ENCODE measurements around the gene PAFAH2. TPM values are rescaled to one million over a fixed set of nuclear protein-coding genes. Genes with fewer than 3 reads are reported as not detected.

PAFAH2 gene
- total RNA-seq, 1 experiment from 2014 or later, result 8.5 TPM

DNA sequence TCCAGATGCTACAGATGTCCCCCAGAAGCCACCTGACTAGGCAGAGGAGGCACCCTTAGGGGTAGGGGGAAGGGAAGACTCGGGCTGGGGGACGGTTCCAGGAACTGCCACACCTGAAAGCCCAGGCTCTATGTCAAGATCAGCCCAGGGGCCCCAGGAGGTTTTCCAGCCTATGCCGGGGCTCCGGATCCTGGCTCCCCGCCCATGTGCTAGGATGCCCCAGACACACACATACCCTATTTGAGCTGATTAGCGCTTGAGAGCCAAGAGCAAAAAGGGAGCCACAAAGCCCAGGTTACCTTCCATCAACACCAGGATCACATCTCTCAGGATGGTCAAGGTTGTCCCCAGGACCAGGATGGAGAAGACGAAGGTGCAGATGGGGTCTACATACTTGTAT lies 43.5 kb upstream of the PAFAH2 start:
- H3K4me3 ChIP-seq (ENCODE audit: low read depth in 2 of 2, low read length in 2 of 2), result no peak overlapping the region
- ChIA-PET POLR2A (no interaction called here), CTCF (no interaction called here)
- H3K36me3 ChIP-seq (ENCODE audit: control insufficient read depth, insufficient read depth, low read length), result no peaks in the 10 kb centered on the region
- peaks cover 1% of the 10 kb centered on the region; the same call in 1 of the 2 replicates for H3K27me3 ChIP-seq (ENCODE audit: control insufficient read depth, insufficient read depth, low read length)
- ATAC-seq (no peak), DNase-seq (ENCODE audit: low read depth, low spot score) (no peak)
- H3K9me3 ChIP-seq (ENCODE audit: control insufficient read depth, insufficient read depth, low read depth, low read length), result no peaks in the 10 kb centered on the region
- peaks cover 8% of the 10 kb centered on the region for H3K4me1 ChIP-seq (ENCODE audit: control insufficient read depth, insufficient read depth, low read length)
- BruUV-seq (replicated peaks), result no TSS peak
- TF ChIP-seq, protein P1, sequence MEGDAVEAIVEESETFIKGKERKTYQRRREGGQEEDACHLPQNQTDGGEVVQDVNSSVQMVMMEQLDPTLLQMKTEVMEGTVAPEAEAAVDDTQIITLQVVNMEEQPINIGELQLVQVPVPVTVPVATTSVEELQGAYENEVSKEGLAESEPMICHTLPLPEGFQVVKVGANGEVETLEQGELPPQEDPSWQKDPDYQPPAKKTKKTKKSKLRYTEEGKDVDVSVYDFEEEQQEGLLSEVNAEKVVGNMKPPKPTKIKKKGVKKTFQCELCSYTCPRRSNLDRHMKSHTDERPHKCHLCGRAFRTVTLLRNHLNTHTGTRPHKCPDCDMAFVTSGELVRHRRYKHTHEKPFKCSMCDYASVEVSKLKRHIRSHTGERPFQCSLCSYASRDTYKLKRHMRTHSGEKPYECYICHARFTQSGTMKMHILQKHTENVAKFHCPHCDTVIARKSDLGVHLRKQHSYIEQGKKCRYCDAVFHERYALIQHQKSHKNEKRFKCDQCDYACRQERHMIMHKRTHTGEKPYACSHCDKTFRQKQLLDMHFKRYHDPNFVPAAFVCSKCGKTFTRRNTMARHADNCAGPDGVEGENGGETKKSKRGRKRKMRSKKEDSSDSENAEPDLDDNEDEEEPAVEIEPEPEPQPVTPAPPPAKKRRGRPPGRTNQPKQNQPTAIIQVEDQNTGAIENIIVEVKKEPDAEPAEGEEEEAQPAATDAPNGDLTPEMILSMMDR (IDR thresholded peaks at IDR 0.05), result no peak
- no peak for TF ChIP-seq TCF7L2 (IDR thresholded peaks at IDR 0.05; ENCODE audit: low read depth, low read length)
- no peak for TF ChIP-seq POLR2AphosphoS5 (IDR thresholded peaks at IDR 0.05; ENCODE audit: low read depth, low read length)
- TF ChIP-seq SIN3A (IDR thresholded peaks at IDR 0.05; ENCODE audit: borderline replicate concordance, insufficient read depth, low read depth, low read length), result no peak
- TF ChIP-seq, protein P2, sequence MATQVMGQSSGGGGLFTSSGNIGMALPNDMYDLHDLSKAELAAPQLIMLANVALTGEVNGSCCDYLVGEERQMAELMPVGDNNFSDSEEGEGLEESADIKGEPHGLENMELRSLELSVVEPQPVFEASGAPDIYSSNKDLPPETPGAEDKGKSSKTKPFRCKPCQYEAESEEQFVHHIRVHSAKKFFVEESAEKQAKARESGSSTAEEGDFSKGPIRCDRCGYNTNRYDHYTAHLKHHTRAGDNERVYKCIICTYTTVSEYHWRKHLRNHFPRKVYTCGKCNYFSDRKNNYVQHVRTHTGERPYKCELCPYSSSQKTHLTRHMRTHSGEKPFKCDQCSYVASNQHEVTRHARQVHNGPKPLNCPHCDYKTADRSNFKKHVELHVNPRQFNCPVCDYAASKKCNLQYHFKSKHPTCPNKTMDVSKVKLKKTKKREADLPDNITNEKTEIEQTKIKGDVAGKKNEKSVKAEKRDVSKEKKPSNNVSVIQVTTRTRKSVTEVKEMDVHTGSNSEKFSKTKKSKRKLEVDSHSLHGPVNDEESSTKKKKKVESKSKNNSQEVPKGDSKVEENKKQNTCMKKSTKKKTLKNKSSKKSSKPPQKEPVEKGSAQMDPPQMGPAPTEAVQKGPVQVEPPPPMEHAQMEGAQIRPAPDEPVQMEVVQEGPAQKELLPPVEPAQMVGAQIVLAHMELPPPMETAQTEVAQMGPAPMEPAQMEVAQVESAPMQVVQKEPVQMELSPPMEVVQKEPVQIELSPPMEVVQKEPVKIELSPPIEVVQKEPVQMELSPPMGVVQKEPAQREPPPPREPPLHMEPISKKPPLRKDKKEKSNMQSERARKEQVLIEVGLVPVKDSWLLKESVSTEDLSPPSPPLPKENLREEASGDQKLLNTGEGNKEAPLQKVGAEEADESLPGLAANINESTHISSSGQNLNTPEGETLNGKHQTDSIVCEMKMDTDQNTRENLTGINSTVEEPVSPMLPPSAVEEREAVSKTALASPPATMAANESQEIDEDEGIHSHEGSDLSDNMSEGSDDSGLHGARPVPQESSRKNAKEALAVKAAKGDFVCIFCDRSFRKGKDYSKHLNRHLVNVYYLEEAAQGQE (IDR thresholded peaks at IDR 0.05; ENCODE audit: insufficient read depth in 1 of 2, low read depth in 2 of 2, low read length in 1 of 2), result no peak
- in situ Hi-C loops (cut with HindIII; ENCODE audit: low pct_unique_long_range_greater_than_20kb, low sequenced_read_pairs), result no loop called here
- intact Hi-C loops (cut with micrococcal nuclease; ENCODE audit: unreplicated experiment), result no loop called here
- H3K27ac ChIP-seq (ENCODE audit: low read length), result no peak overlapping the region

DNA sequence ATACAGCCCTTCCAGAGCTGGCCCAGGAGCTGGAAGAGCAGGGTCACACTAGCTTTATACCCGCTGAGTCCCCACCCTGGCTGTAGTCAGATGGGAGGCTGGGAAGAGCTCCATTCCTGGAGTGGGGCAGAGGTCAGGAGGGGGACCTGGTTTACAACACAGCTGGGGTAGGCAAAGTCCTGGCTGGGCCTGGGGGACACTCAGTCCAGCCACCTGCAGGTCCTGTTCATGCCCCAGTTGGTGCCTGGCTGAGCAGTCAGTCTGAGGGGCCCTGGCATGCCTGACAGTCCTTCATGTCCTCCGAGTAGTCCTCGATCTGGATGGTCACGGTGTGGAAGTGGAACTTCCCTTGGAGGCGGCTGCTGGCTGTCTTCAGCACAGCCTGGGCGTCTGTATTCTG lies 41.0 kb upstream of the PAFAH2 start:
- H3K27me3 ChIP-seq (ENCODE audit: control insufficient read depth, insufficient read depth, low read length), result no peaks in the 10 kb centered on the region
- no TSS peak for BruUV-seq (replicated peaks)
- ATAC-seq (no peak), DNase-seq (ENCODE audit: low read depth, low spot score) (no peak)
- H3K9me3 ChIP-seq (ENCODE audit: control insufficient read depth, insufficient read depth, low read depth, low read length), result no peaks in the 10 kb centered on the region
- peaks cover 14% of the 10 kb centered on the region for H3K4me1 ChIP-seq (ENCODE audit: control insufficient read depth, insufficient read depth, low read length)
- H3K27ac ChIP-seq (ENCODE audit: low read length), result no peak overlapping the region
- no peak overlapping the region for H3K4me3 ChIP-seq (ENCODE audit: low read depth in 2 of 2, low read length in 2 of 2)
- peaks cover 2% of the 10 kb centered on the region; the same call in 1 of the 2 replicates for H3K36me3 ChIP-seq (ENCODE audit: control insufficient read depth, insufficient read depth, low read length)
- POLR2A ChIA-PET, result no interaction called here
- CTCF ChIA-PET, result no interaction called here
- TF ChIP-seq POLR2AphosphoS5 (IDR thresholded peaks at IDR 0.05; ENCODE audit: low read depth, low read length) (no peak), SIN3A (IDR thresholded peaks at IDR 0.05; ENCODE audit: borderline replicate concordance, insufficient read depth, low read depth, low read length) (no peak), TCF7L2 (IDR thresholded peaks at IDR 0.05; ENCODE audit: low read depth, low read length) (no peak)
- TF ChIP-seq, protein P2 (IDR thresholded peaks at IDR 0.05; ENCODE audit: insufficient read depth in 1 of 2, low read depth in 2 of 2, low read length in 1 of 2), result no peak
- TF ChIP-seq, protein P1 (IDR thresholded peaks at IDR 0.05), result no peak
- in situ Hi-C loops (cut with HindIII; ENCODE audit: low pct_unique_long_range_greater_than_20kb, low sequenced_read_pairs), result no loop called here
- intact Hi-C loops (cut with micrococcal nuclease; ENCODE audit: unreplicated experiment), result loop anchor here (5.0 to 10.0 kb wide), 3 partner anchors 56 to 108 kb away; partner anchors contain the start of gene PDIK1L

All from Panc1 (cell line).